ENCODE data around the gene NR2F1.
A peak's percentile ranks its signal among the peaks of the same experiment; 100 is the strongest.

NR2F1 gene

DNA sequence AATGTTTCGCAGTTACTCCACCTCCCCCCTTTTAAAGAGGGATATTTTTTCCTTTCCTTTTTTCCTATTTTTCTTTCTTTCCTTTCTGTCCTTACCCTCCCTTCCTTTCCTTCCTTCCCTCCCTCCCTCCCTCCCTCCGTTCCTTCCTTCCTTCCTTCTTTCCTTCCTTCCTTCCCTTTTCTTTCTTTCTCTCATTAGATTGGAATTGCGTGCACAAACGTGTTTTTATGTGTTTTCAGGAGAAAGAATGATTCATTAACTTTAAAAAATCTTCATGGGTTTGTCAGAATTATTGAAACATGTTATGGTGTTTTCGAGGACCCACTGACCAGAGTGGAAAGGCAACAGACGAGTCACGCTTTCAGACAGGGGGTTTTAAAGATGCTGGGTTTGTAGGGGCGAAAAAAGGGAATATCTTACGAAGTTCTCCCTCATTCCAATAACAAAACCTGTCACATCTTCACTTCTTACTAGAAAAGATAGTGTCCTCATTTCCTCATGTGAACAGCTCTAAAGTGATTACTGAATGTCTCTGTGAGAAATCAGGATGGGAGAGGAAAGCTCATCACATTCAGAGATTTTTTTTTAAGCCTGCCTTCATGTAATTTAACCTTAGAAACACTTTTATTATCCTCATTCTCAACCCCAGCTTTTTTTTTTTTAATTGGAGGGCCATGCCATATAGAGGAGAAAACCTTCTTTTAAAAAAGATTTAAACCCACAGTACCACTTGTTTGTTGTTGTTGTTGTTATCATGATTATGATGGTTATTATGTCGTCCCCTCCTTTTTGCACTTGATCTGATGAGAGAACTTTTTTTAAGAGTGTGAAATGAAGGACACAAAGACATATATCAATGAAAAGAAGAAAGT lies 21.9 kb downstream of the NR2F1 start:
- H3K27ac Mint-ChIP-seq: no peak overlapping the region

DNA sequence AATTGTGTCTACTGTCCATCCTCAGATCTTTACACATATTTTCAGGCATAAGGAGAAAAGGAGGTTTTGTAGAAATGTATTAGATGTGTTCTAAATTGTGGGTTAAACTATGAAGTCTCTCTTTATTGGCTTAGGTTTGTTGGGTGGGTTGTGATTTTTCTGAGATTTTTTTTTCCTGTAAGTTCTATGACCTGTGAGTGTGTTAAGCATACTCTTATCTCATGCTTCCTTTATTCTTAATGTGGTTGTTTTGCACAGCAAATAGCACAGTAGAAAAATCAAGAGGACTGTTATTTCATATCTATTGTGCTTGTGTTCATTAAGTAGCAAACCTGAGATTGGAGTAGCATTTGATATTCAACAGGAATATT lies 23.3 kb downstream of the NR2F1 start:
- no peak for ATAC-seq
- no peak overlapping the region for H3K4me3 Mint-ChIP-seq
- H3K36me3 Mint-ChIP-seq: no peaks in the 10 kb centered on the region
- H3K27ac Mint-ChIP-seq: no peak overlapping the region
- peaks cover 21% of the 10 kb centered on the region for H3K4me1 Mint-ChIP-seq
- H3K9me3 Mint-ChIP-seq: no peaks in the 10 kb centered on the region
- no peak for DNase-seq (ENCODE audit: low spot score in 2 of 2)

More for the DNA sequence above, 21.9 kb downstream of the NR2F1 start:
- DNase-seq (ENCODE audit: low spot score in 2 of 2) (no peak), ATAC-seq (no peak)
- Mint-ChIP-seq H3K4me3 (no peak overlapping the region), H3K4me1 (peaks cover 21% of the 10 kb centered on the region), H3K36me3 (no peaks in the 10 kb centered on the region), H3K9me3 (no peaks in the 10 kb centered on the region)

DNA sequence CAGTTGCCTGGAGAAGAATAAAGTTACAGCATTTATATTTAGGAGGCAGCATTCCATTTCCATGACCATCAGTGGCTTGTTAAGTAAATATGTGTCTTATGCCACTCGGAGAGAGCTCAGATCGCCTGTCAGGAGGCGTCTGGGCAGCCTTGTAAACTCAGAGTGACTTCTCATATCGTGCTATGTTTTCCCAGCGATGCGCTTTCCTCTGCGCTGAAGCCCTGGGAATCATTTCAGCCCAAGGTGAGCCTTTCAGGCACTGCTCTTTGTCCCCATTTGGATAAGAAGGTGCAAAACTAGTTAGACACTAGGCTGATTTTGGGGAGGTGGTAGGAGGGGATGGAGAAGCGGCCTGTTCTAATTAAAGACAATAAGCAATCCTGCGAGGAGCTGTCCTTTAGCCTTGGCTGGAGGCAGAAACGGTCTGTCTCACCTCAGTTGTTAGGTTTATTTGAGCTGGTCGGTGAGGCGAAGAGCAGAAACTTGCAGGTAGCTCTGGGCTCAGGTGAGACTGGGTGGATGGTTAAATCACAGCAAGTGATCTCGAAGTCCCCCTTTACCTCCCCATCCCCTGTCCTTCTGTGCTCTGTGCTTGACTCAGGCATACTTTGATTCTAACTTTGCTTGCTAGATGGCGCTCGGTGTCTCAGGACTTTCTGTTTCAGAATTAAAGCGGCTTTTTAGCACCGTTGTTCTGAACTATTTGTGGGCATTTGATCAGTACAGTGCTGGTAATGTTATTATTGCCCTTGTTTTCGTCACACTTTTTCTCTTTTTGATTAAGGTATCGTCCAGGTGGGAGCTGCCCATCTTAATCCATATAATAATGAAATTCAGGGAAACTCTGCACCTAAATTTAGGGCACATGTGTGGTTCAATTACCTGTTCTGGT lies 24.6 kb downstream of the NR2F1 start:
- Mint-ChIP-seq H3K27ac (no peak overlapping the region), H3K9me3 (no peaks in the 10 kb centered on the region), H3K36me3 (no peaks in the 10 kb centered on the region), H3K4me1 (peaks cover 26% of the 10 kb centered on the region), H3K4me3 (peak overlapping the region; percentile 26)
- peak; percentile 84 for ATAC-seq
- no peak for DNase-seq (ENCODE audit: low spot score in 2 of 2)

DNA sequence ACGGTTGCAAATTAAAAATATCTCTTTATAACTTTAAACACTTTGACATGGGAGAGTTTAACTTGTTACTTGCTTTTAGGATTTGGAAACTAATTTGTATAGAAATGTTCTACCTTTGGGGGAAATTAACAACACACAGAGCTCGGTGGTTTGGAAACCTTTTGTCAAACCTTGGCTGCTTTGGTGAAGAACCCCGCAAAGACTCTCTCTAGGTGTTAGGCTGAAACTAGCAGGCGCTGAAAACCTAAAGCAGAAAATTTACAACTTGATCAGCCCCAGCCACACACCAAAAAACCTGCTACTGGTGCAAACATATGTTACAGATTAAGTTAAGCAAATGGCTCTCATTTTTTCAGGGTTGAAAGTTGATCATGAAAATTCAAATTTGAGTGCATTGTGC lies 25.8 kb downstream of the NR2F1 start:
- H3K4me3 Mint-ChIP-seq: no peak overlapping the region
- H3K4me1 Mint-ChIP-seq: peaks cover 26% of the 10 kb centered on the region
- ATAC-seq: no peak
- no peak for DNase-seq (ENCODE audit: low spot score in 2 of 2)
- no peaks in the 10 kb centered on the region for H3K9me3 Mint-ChIP-seq
- H3K27ac Mint-ChIP-seq: no peak overlapping the region
- no peaks in the 10 kb centered on the region for H3K36me3 Mint-ChIP-seq

DNA sequence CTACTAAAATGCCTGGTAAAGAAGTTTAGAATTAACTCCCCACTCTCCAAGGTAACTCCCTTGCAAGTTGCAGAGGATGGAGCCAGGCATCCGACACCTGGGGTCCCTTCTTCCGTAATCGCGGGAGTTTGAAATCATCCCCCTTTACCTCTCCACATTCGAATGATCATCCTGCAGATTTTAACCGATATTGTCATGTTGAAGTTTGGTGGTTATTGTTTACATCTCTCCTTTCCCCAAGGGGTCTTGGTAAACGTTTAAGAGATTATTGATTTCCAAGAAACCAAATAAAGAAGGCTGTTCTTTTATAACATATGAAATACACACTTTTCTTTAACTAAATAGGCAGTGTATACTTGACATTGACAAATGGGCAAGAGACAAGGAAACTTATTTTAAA lies 26.7 kb downstream of the NR2F1 start:
- DNase-seq (ENCODE audit: low spot score in 2 of 2) (no peak), ATAC-seq (no peak)
- Mint-ChIP-seq H3K36me3 (no peaks in the 10 kb centered on the region), H3K4me1 (peaks cover 22% of the 10 kb centered on the region), H3K27ac (no peak overlapping the region), H3K9me3 (no peaks in the 10 kb centered on the region), H3K4me3 (no peak overlapping the region)

DNA sequence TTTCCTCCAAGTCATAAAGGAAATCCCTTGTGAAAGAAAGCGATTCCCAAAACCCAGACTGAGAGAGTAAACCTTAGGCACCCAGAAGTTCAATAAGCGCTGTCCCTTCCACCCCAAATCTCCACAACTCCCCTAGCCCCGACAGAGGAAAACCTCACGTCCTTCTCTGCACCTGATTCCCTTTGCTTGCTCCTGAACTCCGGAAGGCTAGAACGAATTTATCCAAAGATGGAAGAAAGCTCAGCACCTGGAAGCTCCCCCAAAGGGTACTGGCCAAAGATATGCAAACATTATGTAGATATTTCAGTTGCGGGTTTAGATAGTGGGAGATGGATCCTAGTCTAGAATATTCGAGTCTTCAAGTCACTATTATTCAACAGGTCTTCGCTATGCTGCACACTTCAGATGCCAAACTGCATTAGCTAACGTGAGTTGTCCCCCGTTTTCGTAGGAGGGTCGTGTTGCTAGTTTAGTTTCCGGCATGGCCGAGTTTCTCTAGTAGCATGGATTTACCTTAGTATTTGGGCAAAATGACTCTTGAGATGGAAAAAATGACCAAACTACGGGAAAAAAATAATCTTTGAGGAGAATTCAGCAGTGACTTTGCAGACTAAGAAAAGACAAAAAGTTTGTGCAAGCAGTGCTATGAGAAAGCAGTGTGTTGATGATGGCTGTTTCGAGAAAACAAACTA lies 27.7 kb downstream of the NR2F1 start:
- Mint-ChIP-seq H3K27ac (no peak overlapping the region), H3K9me3 (no peaks in the 10 kb centered on the region), H3K36me3 (no peaks in the 10 kb centered on the region), H3K4me3 (no peak overlapping the region), H3K4me1 (peaks cover 20% of the 10 kb centered on the region)
- ATAC-seq (no peak), DNase-seq (ENCODE audit: low spot score in 2 of 2) (no peak)

DNA sequence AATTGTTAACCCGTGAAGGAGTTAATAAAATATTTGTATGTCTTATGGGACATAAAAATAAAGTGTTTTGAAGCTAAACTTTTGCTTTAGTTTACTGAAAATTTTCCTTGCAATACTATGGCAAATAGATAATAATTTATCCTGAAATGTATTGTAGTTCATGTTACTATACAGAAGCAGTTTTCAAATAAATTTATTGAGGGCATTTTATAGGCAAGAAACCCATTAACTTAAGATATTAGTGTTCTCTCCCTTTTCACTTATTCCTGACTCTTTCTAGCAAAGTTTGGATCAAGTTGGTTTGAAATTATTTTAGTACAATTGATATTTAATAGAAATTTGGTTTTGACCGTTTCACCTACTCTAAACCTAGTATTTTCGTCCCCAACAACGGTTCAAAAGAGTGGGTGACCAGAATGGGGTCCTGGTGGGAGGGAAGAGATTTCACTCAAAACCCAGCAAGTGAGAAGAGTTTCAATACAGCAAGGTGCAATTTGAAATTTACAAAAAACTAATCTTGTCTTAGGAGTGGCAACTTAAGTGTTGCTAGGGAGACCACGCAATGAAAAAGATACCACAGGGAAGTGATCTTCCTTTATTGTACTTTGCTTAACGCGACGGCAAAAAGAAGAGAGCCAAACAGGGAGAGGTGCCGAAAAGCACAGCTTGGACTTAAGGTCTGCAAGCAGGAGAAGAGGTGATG lies 28.4 kb downstream of the NR2F1 start:
- no peaks in the 10 kb centered on the region for H3K9me3 Mint-ChIP-seq
- H3K4me1 Mint-ChIP-seq: peaks cover 20% of the 10 kb centered on the region
- H3K36me3 Mint-ChIP-seq: no peaks in the 10 kb centered on the region
- H3K4me3 Mint-ChIP-seq: no peak overlapping the region
- H3K27ac Mint-ChIP-seq: no peak overlapping the region
- DNase-seq (ENCODE audit: low spot score in 2 of 2) (no peak), ATAC-seq (no peak)

DNA sequence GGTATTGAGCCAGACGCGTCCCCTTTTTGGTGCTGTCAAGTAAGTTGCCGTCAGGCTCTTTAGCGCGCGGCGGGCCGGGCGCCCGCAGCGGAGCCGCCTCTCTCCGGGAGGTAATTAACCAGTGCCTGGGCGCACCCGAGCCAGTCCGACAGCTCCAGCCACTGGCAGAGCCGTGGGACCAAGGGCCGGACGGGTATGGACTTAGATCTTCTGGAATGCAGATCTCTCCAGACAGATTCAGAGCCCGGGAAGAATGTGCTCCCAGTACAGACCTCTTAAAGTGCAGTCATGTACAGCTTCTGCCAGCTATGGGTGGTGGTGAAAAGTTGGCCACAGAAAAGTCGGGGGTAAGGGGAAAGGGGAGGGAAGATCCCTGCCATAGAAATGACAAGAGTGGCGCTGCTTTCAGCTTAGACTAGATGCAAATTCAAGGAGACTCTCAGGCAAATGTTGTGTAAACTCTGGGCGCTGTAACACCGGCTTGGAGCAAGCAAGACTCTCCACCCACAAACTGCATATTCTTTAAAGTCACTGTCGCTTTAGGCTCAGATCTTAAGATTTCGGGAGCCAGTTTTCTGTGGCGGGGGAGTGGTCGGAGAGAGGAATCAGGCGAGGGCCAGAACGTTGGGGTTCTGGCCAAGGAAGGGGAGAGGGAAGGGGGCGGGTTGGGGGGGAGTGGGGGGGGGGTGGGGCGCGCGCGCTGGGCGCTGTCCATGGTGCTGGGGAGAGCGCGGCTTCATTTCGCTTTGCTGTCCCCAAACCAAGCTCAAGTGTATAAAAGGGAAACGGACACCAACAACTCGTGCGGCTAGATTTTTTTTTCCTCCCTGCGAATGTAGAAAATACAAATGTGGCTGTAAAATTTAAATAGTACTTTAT lies 29.2 kb downstream of the NR2F1 start:
- DNase-seq (ENCODE audit: low spot score in 2 of 2) (no peak), ATAC-seq (no peak)
- no peak overlapping the region for H3K4me3 Mint-ChIP-seq
- H3K4me1 Mint-ChIP-seq: peaks cover 19% of the 10 kb centered on the region
- H3K36me3 Mint-ChIP-seq: no peaks in the 10 kb centered on the region
- no peaks in the 10 kb centered on the region for H3K9me3 Mint-ChIP-seq
- no peak overlapping the region for H3K27ac Mint-ChIP-seq

DNA sequence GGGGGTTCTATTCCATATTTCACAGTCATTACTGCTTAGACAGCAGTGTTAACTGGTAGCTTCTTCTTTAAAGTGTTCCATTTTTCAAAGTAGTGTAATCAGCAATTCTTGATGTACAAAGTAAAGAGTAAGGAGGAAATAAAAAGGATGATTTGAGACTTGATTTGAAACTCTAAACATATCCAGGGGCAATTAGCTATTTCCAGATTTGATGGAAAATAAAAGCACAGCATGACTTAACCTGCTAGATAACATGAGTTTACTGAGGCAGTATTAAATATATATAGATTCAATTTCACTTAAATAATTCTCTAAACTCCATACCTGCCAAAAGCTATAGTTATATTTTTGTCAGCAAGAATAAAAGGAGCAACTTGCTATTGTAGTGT lies 29.8 kb downstream of the NR2F1 start:
- Mint-ChIP-seq H3K9me3 (no peaks in the 10 kb centered on the region), H3K4me1 (peaks cover 12% of the 10 kb centered on the region), H3K4me3 (no peak overlapping the region), H3K36me3 (no peaks in the 10 kb centered on the region), H3K27ac (no peak overlapping the region)
- no peak for ATAC-seq
- DNase-seq (ENCODE audit: low spot score in 2 of 2): no peak

DNA sequence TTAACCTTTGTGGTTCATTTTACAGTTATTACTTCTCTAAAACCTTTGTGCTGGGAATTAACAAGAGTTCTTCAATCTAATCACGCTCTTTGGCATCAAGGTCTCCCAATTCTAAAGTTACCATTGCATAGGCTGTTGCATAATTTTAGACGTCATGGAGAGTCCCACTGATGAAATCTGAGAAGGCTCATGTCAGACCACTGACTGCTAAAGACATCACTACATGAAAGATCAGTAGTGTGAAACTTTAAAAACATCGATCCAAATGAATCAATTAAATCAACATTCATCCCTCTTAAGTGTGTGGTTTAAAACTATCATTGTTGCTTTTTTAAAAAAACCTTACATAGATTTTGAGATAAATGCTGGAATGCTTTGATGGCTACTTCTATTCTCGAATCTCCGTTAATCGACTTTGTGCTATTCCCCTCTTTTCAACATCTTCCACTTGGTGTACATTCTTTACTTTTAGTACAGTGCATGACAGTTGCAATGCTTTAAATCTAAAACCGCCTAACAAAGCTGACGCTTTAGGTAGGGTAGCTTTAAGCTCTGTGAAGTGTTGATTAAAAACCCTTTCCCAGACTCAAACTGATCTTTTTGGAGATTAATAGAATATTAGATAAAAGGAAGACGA lies 33.6 kb downstream of the NR2F1 start:
- Mint-ChIP-seq H3K4me3 (no peak overlapping the region), H3K27ac (no peak overlapping the region), H3K9me3 (no peaks in the 10 kb centered on the region), H3K4me1 (peaks cover 22% of the 10 kb centered on the region), H3K36me3 (no peaks in the 10 kb centered on the region)
- ATAC-seq: no peak
- DNase-seq (ENCODE audit: low spot score in 2 of 2): no peak

DNA sequence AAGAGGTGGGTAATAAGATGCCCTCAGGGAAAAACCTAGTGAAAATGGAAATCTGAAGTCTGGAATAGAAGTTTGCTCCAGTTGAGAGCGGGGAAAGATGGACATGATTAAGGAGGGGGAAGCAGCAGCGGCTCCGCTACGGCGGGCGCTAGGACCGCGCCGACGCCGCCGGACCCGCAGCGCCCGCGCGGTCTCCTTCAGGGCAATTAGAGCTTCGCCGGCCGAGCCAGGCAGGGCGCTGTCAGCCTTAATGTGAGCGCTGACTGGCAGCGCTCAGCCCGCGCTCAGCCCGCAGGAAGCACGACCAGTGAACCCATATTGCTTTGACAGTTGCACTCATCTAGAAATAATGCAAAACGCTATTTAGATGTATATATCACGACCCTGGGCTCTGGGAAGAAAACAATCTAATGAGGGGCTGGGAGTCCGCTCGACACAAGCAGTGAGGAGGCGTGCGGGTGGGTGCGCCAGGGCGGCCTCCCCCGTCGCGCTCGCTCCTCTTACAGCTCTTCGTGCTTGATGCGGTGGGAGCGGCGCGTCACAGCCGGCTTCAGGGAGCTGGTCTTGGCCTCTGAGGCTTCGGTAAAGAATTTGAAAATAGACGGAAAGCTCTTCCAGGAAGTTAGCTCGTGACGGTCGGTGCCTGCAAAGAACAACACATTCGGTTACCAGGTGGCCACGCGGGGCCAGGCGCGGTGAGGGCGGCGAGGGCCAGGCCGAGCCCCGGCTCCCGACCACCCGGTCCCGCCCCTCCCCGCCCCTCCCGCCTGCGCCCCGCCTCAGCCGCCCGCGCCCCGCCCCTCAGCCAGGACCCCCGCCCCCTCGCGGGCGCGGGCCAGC lies 37.7 kb downstream of the NR2F1 start:
- Mint-ChIP-seq H3K4me1 (peaks cover 33% of the 10 kb centered on the region), H3K9me3 (no peaks in the 10 kb centered on the region), H3K36me3 (no peaks in the 10 kb centered on the region), H3K27ac (peak overlapping the region; percentile 92), H3K4me3 (peak overlapping the region; percentile 96)
- ATAC-seq: peak; percentile 89
- DNase-seq (ENCODE audit: low spot score in 2 of 2): peak; percentile 40 to 77

DNA sequence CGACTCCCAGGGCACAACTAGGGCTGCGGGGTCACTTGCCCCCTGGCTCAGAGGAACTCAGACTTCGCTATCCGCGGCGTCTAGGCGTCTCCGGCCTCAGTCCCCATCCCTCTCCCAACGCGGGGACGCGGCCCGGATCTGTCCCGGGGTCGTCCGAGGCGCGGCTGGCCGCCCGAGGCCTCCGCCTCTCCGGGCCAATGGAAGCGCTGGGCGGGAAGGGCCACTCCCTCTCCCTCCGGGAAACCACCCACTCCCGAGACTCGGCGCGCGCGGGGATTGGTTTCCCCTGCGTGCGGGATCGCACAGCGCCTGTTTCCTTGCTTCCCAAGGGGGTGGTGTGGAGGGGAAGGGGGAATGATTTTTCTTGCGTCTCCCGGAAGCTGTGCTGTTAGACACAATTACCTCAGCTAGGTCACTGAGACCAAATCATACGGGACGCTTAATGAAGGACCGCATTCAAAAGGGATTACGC lies 38.3 kb downstream of the NR2F1 start:
- H3K27ac Mint-ChIP-seq: peak overlapping the region; percentile 92
- ATAC-seq: no peak

More for the DNA sequence above, 38.3 kb downstream of the NR2F1 start:
- peak in 1 of 2 donors; percentile 18 for DNase-seq (ENCODE audit: low spot score in 2 of 2)
- Mint-ChIP-seq H3K4me1 (peaks cover 33% of the 10 kb centered on the region), H3K9me3 (no peaks in the 10 kb centered on the region), H3K4me3 (peak overlapping the region; percentile 96), H3K36me3 (no peaks in the 10 kb centered on the region)
